Central memory CD8-positive, alpha-beta T cell (primary cell): Measurements from ENCODE around the gene CDV3.

Source experiments
- ATAC-seq: fragments of 150-1000 bp; cut with Tn5 transposase; replicated peaks from 2 replicates; pipeline ENCODE4 v1.10.0; 2022; ENCODE audit warnings: mild to moderate bottlenecking, moderate FRiP score, moderate number of reproducible peaks; ENCODE audit not compliant: poor library complexity, severe bottlenecking; ENCODE audit errors: extremely low read depth
- DNase-seq, 2 donors: peaks; one replicate each; pipeline ENCODE4 v3.0.0; 2021; ENCODE audit warnings: low spot score in 2 of 2
- H3K27ac Mint-ChIP-seq: one replicate; pipeline ENCODE4 v1.8.0; 2022; ENCODE audit warnings: low read depth, mild to moderate bottlenecking, moderate library complexity, mixed read lengths
- H3K27me3 Mint-ChIP-seq: one replicate; pipeline ENCODE4 v1.8.0; 2022; ENCODE audit warnings: mixed read lengths
- H3K36me3 Mint-ChIP-seq: one replicate; pipeline ENCODE4 v1.8.0; 2022; ENCODE audit warnings: mild to moderate bottlenecking, moderate library complexity, mixed read lengths; ENCODE audit not compliant: insufficient read depth
- H3K4me1 Mint-ChIP-seq: one replicate; pipeline ENCODE4 v1.8.0; 2022; ENCODE audit warnings: mixed read lengths
- H3K4me3 Mint-ChIP-seq: one replicate; pipeline ENCODE4 v1.8.0; 2022; ENCODE audit warnings: mild to moderate bottlenecking, moderate library complexity, mixed read lengths
- H3K9me3 Mint-ChIP-seq: one replicate; pipeline ENCODE4 v1.8.0; 2022; ENCODE audit warnings: mixed read lengths

Gene CDV3

DNA sequence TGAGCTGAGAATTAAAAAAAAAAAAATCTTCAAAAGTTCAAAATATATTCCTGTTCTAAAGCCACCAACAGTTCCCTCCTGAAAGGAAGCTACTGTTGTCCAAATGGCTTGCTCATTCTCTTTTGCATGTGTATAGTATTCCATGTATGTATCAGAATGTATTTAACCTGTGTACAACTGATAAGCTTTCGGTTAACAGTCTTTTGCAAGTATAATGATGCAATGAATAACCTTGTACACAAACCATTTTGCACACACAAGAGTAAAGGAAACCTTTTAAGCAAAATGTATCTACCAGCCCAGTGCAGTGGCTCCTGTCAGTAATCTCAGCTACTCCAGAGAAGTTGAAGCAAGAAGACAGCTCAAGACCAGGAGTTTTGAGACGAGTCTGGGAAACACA lies 55.7 kb downstream of the CDV3 start:
- no peaks in the 10 kb centered on the region for H3K9me3 Mint-ChIP-seq
- H3K27me3 Mint-ChIP-seq, result no peaks in the 10 kb centered on the region
- no peak for DNase-seq
- H3K27ac Mint-ChIP-seq, result no peak overlapping the region
- ATAC-seq, result no peak
- no peak overlapping the region for H3K4me3 Mint-ChIP-seq
- H3K36me3 Mint-ChIP-seq, result peaks cover 45% of the 10 kb centered on the region
- H3K4me1 Mint-ChIP-seq, result peaks cover 4% of the 10 kb centered on the region

DNA sequence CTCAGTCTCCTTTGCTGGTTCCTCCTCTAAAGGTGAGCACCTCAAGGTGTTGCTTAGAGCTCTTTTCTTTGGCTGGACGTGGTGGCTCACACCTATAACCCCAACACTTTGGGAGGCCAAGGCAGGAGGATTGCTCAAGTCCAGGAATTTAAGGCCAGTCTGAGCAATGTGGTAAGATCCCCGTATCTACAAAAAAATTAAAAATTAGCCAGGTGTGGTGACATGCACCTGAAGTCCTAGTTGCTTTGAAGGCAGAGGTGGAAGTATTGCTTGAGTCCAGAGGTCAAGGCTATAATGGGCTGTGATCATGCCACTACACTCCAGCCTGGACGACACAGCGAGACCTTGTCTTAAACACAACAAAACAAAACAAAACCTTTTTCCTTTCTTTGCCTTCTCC lies 60.0 kb downstream of the CDV3 start:
- H3K27me3 Mint-ChIP-seq, result no peaks in the 10 kb centered on the region
- DNase-seq (no peak), ATAC-seq (no peak)
- no peak overlapping the region for H3K27ac Mint-ChIP-seq
- no peak overlapping the region for H3K4me3 Mint-ChIP-seq
- H3K36me3 Mint-ChIP-seq, result peaks cover 50% of the 10 kb centered on the region
- H3K4me1 Mint-ChIP-seq, result peaks cover 4% of the 10 kb centered on the region
- H3K9me3 Mint-ChIP-seq, result no peaks in the 10 kb centered on the region
